ENCODE measurements around the gene RCOR2.

RCOR2 gene

DNA sequence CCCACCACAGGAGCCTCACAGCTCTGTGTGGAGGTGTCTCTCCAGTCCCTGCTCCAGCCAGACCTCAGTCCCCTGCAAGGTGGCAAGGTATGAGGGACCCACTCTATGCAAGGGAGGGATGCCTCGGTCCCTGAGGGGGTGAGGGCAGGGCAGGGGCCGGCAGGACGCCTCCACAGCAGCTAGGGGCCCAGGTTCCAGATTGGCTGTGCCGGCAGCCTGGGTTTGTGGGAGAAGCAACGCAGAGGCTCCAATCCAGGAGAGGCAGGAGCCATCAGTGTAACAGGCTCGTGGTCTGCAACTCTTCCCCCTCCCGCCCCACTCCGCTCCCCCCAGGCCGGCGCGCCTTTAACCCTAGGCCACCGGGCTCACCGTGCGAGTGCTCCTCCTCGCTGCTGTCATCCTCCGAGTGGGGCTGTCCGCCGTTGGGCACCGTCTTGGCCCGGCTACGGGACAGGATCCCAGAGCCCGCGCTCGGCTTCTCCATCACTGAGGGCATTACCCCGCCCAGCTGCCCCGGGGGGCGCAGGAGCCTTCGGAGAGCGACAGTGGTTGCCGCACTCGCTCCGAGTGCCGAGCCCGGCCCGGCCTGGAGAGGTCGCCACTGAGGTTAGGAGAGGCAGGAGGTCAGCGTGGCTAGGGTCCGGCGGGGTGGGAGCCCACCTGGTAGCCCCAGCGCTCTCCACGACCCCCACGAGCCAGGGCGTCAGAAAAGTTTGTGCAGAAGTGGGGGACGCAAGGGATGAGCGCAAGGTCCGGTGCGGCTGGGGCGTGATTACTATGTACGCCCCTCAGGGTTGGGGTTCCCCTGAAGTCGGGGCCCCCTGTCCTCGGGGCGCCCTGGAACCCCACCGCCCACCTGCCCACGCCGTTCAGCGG is 765 bp downstream of the RCOR2 start:
- Histone ChIP-seq H3K27me3 (ENCODE audit: control insufficient read depth, insufficient read depth, low read length) (no peaks in the 10 kb centered on the region), H3K9me3 (ENCODE audit: control insufficient read depth, low read length) (no peaks in the 10 kb centered on the region), H3K27ac (no peak overlapping the region), H3K36me3 (ENCODE audit: control insufficient read depth, insufficient read depth, low read length) (no peaks in the 10 kb centered on the region), H2AFZ (peak overlapping the region; percentile 50), H3K4me3 (ENCODE audit: low read depth, low read length) (peak overlapping the region; percentile 34), H3K79me2 (no peaks in the 10 kb centered on the region), H3K4me1 (peaks cover 9% of the 10 kb centered on the region), H3K9ac (no peak overlapping the region), H3K4me2 (ENCODE audit: low read length) (peak overlapping the region; percentile 61)
- peak; percentile 24 for TF ChIP-seq CTCF (IDR thresholded peaks at IDR 0.05)

- peaks cover 7% of the 10 kb centered on the region for H3K4me1 ChIP-seq
- no peak for TF ChIP-seq CTCF (IDR thresholded peaks at IDR 0.05)
- H3K9me3 ChIP-seq (ENCODE audit: control insufficient read depth, low read length), result no peaks in the 10 kb centered on the region
- no peaks in the 10 kb centered on the region for H3K27me3 ChIP-seq (ENCODE audit: control insufficient read depth, insufficient read depth, low read length)
- no peak overlapping the region for H3K4me2 ChIP-seq (ENCODE audit: low read length)
- H3K4me3 ChIP-seq (ENCODE audit: low read depth, low read length), result no peak overlapping the region
- no peak overlapping the region for H3K27ac ChIP-seq
- no peaks in the 10 kb centered on the region for H3K36me3 ChIP-seq (ENCODE audit: control insufficient read depth, insufficient read depth, low read length)
- H2AFZ ChIP-seq, result no peak overlapping the region
- no peak overlapping the region for H3K9ac ChIP-seq
- H3K79me2 ChIP-seq, result no peaks in the 10 kb centered on the region
Measured at GRCh38 chr11:63914896-63915691, 1.9 kb downstream of the RCOR2 start.

- TF ChIP-seq CTCF (IDR thresholded peaks at IDR 0.05), result no peak
- H3K9me3 ChIP-seq (ENCODE audit: control insufficient read depth, low read length), result no peaks in the 10 kb centered on the region
- no peak overlapping the region for H3K4me3 ChIP-seq (ENCODE audit: low read depth, low read length)
- H3K9ac ChIP-seq, result no peak overlapping the region
- no peaks in the 10 kb centered on the region for H3K79me2 ChIP-seq
- H3K27ac ChIP-seq, result no peak overlapping the region
- no peaks in the 10 kb centered on the region for H3K36me3 ChIP-seq (ENCODE audit: control insufficient read depth, insufficient read depth, low read length)
- H2AFZ ChIP-seq, result no peak overlapping the region
- no peak overlapping the region for H3K4me2 ChIP-seq (ENCODE audit: low read length)
- H3K4me1 ChIP-seq, result peaks cover 4% of the 10 kb centered on the region
- no peaks in the 10 kb centered on the region for H3K27me3 ChIP-seq (ENCODE audit: control insufficient read depth, insufficient read depth, low read length)
Measured at GRCh38 chr11:63913866-63914830, 2.8 kb downstream of the RCOR2 start.

- Histone ChIP-seq H3K79me2 (no peaks in the 10 kb centered on the region), H3K9ac (no peak overlapping the region), H3K4me1 (peaks cover 3% of the 10 kb centered on the region), H2AFZ (no peak overlapping the region), H3K27me3 (ENCODE audit: control insufficient read depth, insufficient read depth, low read length) (no peaks in the 10 kb centered on the region), H3K27ac (no peak overlapping the region), H3K4me2 (ENCODE audit: low read length) (no peak overlapping the region), H3K9me3 (ENCODE audit: control insufficient read depth, low read length) (no peaks in the 10 kb centered on the region), H3K4me3 (ENCODE audit: low read depth, low read length) (no peak overlapping the region), H3K36me3 (ENCODE audit: control insufficient read depth, insufficient read depth, low read length) (no peaks in the 10 kb centered on the region)
- TF ChIP-seq CTCF (IDR thresholded peaks at IDR 0.05), result no peak
Measured at GRCh38 chr11:63912678-63913077, 4.3 kb downstream of the RCOR2 start.

Data from parathyroid adenoma (tissue), 2 donors.